Esophagus squamous epithelium (tissue), 5 donors: Measurements from ENCODE around the gene NLN. TPM values are rescaled to one million over a fixed set of nuclear protein-coding genes. Genes with fewer than 3 reads are reported as not detected.

Source experiments
- DNase-seq: peaks from one replicate; lab custom pipeline; 2025; lab: John Stamatoyannopoulos, UW
- H3K27ac ChIP-seq, 4 donors: fragments of 200-600 bp; sonication (generic); one replicate each; pipeline ENCODE4 v1.5.1; 2016 to 2019; ENCODE audit warnings: mild to moderate bottlenecking in 1 of 4
- H3K27me3 ChIP-seq, 4 donors: fragments of 200-600 bp; sonication (generic); 1 replicate in 3 of 4; 2 replicates in 1 of 4; pipeline versions ENCODE4 v1.5.1 to v1.6.0; 2017 to 2021; ENCODE audit warnings: antibody characterized with exemption in 1 of 4
- H3K36me3 ChIP-seq, 3 donors: fragments of 200-600 bp; sonication (generic); one replicate each; pipeline ENCODE4 v1.5.1; 2016 to 2019
- H3K4me1 ChIP-seq, 3 donors: fragments of 200-600 bp; sonication (generic); one replicate each; pipeline ENCODE4 v1.5.1; 2017 to 2019
- H3K4me3 ChIP-seq, 4 donors: fragments of 200-600 bp; sonication (generic); 1 replicate in 3 of 4; 2 replicates in 1 of 4; pipeline ENCODE4 v1.5.1; 2016 to 2019; ENCODE audit warnings: mild to moderate bottlenecking in 2 of 4, moderate library complexity in 1 of 4
- H3K9me3 ChIP-seq, 3 donors: fragments of 200-600 bp; sonication (generic); one replicate each; pipeline ENCODE4 v1.5.1; 2016 to 2019
- CTCF ChIP-seq, 6 experiments: fragments of 450-650 bp in 4 of 6; fragments of 200-600 bp in 2 of 6; sonication (generic) in 2 of 6; IDR thresholded peaks; one replicate each; pipeline ENCODE4 v1.5.1; 2016 to 2019; ENCODE audit warnings: antibody characterized with exemption in 6 of 6, mild to moderate bottlenecking in 4 of 6, moderate library complexity in 4 of 6
- POLR2A ChIP-seq, 4 donors: fragments of 450-650 bp; IDR thresholded peaks; one replicate each; pipeline ENCODE4 v1.6.1; 2017; ENCODE audit warnings: antibody characterized with exemption in 4 of 4, mild to moderate bottlenecking in 4 of 4, moderate library complexity in 3 of 4
- WGBS, 2 donors: methylation state at CpG; one replicate each; pipeline ENCODE4 v1.1.5; 2018; 5-methylcytosine and 5-hydroxymethylcytosine counted together
- intact Hi-C: fragments of 100-400 bp; cut with DNase I; formaldehyde crosslinking; loops from one replicate; pipeline ENCODE4 v1.15.0; 2022
- total RNA-seq, 4 donors: library from RNA; depleted of rRNA; stranded (reverse); fragments of >200 nt; gene quantifications; one replicate each; pipeline ENCODE4 v1.1.0, GENCODE V29; 2016
- donor health status: DM: yes; HTN: yes; CAD: no.

The NLN gene
- total RNA-seq, 4 donors from 2014 or later: 4.9 to 22.1 (median 19.2) TPM

- Histone ChIP-seq H3K27me3 (no peaks in the 10 kb centered on the region), H3K27ac (no peak overlapping the region), H3K4me3 (no peak overlapping the region), H3K36me3 (peaks cover 0 to 31% (median 0%) of the 10 kb centered on the region in 3 donors), H3K9me3 (no peaks in the 10 kb centered on the region), H3K4me1 (peaks cover 0 to 6% (median 0%) of the 10 kb centered on the region in 3 donors)
- intact Hi-C loops: no loop called here
- whole genome bisulfite sequencing, 2 donors: 87 to 90% methylated on average over 2 of the region's 2 CpGs
- TF ChIP-seq CTCF (IDR thresholded peaks at IDR 0.05) (no peak), POLR2A (IDR thresholded peaks at IDR 0.05) (no peak)
- no peak for DNase-seq
These were observed 94.7 kb downstream of the NLN start for GRCh38 chr5:65816729-65817128.

GRCh38 chr5:65817931-65818330, 95.9 kb downstream of the NLN start:
- DNase-seq: no peak
- WGBS, 2 donors: 88 to 90% methylated on average over 4 of the region's 4 CpGs
- Histone ChIP-seq H3K27ac (no peak overlapping the region), H3K4me1 (no peaks in the 10 kb centered on the region), H3K27me3 (no peaks in the 10 kb centered on the region), H3K4me3 (no peak overlapping the region), H3K36me3 (peaks cover 0 to 20% (median 0%) of the 10 kb centered on the region in 3 donors), H3K9me3 (no peaks in the 10 kb centered on the region)
- TF ChIP-seq POLR2A (IDR thresholded peaks at IDR 0.05) (no peak), CTCF (IDR thresholded peaks at IDR 0.05) (no peak)
- intact Hi-C loops: no loop called here

- Histone ChIP-seq H3K4me1 (no peaks in the 10 kb centered on the region), H3K9me3 (no peaks in the 10 kb centered on the region), H3K27ac (no peak overlapping the region), H3K36me3 (peaks cover 0 to 13% (median 0%) of the 10 kb centered on the region in 3 donors), H3K4me3 (no peak overlapping the region), H3K27me3 (no peaks in the 10 kb centered on the region)
- intact Hi-C loops: no loop called here
- TF ChIP-seq CTCF (IDR thresholded peaks at IDR 0.05): no peak
- TF ChIP-seq POLR2A (IDR thresholded peaks at IDR 0.05): no peak
- no peak for DNase-seq
- 96 to 100% methylated on average over 2 to 4 of the region's 4 CpGs for WGBS, 2 donors
These were observed 96.6 kb downstream of the NLN start for GRCh38 chr5:65818592-65818991.

GRCh38 chr5:65819215-65819904, 97.4 kb downstream of the NLN start:
- Histone ChIP-seq H3K27me3 (no peaks in the 10 kb centered on the region), H3K27ac (no peak overlapping the region), H3K36me3 (peaks cover 0 to 12% (median 0%) of the 10 kb centered on the region in 3 donors), H3K9me3 (no peaks in the 10 kb centered on the region), H3K4me3 (no peak overlapping the region), H3K4me1 (no peaks in the 10 kb centered on the region)
- no peak for TF ChIP-seq POLR2A (IDR thresholded peaks at IDR 0.05)
- TF ChIP-seq CTCF (IDR thresholded peaks at IDR 0.05): no peak
- no peak for DNase-seq
- WGBS, 2 donors: 58% methylated on average over 3 of the region's 3 CpGs
- intact Hi-C loops: no loop called here

GRCh38 chr5:65819905-65820240, 97.9 kb downstream of the NLN start:
- Histone ChIP-seq H3K27ac (no peak overlapping the region), H3K36me3 (peaks cover 0 to 12% (median 0%) of the 10 kb centered on the region in 3 donors), H3K4me1 (no peaks in the 10 kb centered on the region), H3K27me3 (no peaks in the 10 kb centered on the region), H3K4me3 (no peak overlapping the region), H3K9me3 (no peaks in the 10 kb centered on the region)
- no peak for DNase-seq
- TF ChIP-seq CTCF (IDR thresholded peaks at IDR 0.05) (no peak), POLR2A (IDR thresholded peaks at IDR 0.05) (no peak)
- intact Hi-C loops: no loop called here
